Peyer's patch (tissue), 4 donors: ENCODE measurements around the gene RCBTB2. TPM values are rescaled to one million over a fixed set of nuclear protein-coding genes. Genes with fewer than 3 reads are reported as not detected.
"Not testable (repeated sequence)": the region's sequence is repeated elsewhere in the genome, so short reads cannot be mapped to it uniquely, and the experiment has no call there.

Experiments
- DNase-seq, 3 donors: peaks; one replicate each; pipeline ENCODE4 v3.0.0-alpha.2; 2017 to 2019
- H3K27ac ChIP-seq, 4 donors: fragments of 200-600 bp; sonication (generic); one replicate each; pipeline ENCODE4 v1.5.1; 2016 to 2019
- H3K27me3 ChIP-seq, 2 donors: fragments of 200-600 bp; sonication (generic); one replicate each; pipeline ENCODE4 v1.5.1; 2019
- H3K36me3 ChIP-seq, 3 donors: fragments of 200-600 bp; sonication (generic); one replicate each; pipeline ENCODE4 v1.5.1; 2016 to 2019
- H3K4me1 ChIP-seq, 4 donors: fragments of 200-600 bp; sonication (generic); one replicate each; pipeline ENCODE4 v1.5.1; 2016 to 2019
- H3K4me3 ChIP-seq, 4 donors: fragments of 200-600 bp; sonication (generic); 1 replicate in 3 of 4; 2 replicates in 1 of 4; pipeline ENCODE4 v1.5.1; 2016 to 2019; ENCODE audit warnings: mild to moderate bottlenecking in 1 of 4
- H3K9me3 ChIP-seq, 4 donors: fragments of 200-600 bp; sonication (generic); one replicate each; pipeline ENCODE4 v1.5.1; 2016 to 2019; ENCODE audit warnings: mild to moderate bottlenecking in 1 of 4
- CTCF ChIP-seq, 6 experiments: fragments of 450-650 bp in 4 of 6; fragments of 200-600 bp in 2 of 6; sonication (generic) in 1 of 6; IDR thresholded peaks; one replicate each; pipeline ENCODE4 v1.5.1; 2017 to 2019; ENCODE audit warnings: antibody characterized with exemption in 6 of 6, mild to moderate bottlenecking in 3 of 6, moderate library complexity in 1 of 6
- POLR2A ChIP-seq, 2 donors: fragments of 450-650 bp; IDR thresholded peaks; one replicate each; pipeline ENCODE4 v1.5.1; 2017; ENCODE audit warnings: antibody characterized with exemption in 2 of 2, mild to moderate bottlenecking in 2 of 2, moderate library complexity in 2 of 2
- total RNA-seq, 4 donors: library from RNA; depleted of rRNA; stranded (reverse); fragments of >200 nt; gene quantifications; one replicate each; pipeline ENCODE4 v1.1.0, GENCODE V29; 2016

RCBTB2 gene
- 1 to 10 TPM; 3.2 to 6.3 (median 5.2) TPM for total RNA-seq

GRCh38 chr13:48532506-48533499, at the start of gene RCBTB2:
Gene RCBTB2, minus strand, starts transcription at chr13:48533080. Its CDS starts 11,141 bp downstream, at chr13:48521939.
- H3K27ac ChIP-seq = peak within 1 kb of the TSS; percentile 90 to 94 (median 92)
- peak; percentile 61 to 82 for TF ChIP-seq POLR2A (IDR thresholded peaks at IDR 0.05)
- TF ChIP-seq CTCF (IDR thresholded peaks at IDR 0.05) = no peak

GRCh38 chr13:48582084-48582483, 49.2 kb upstream of the RCBTB2 start:
- no peaks in the 10 kb centered on the region for H3K9me3 ChIP-seq
- no peak overlapping the region for H3K4me3 ChIP-seq
- peaks cover 0 to 9% (median 5%) of the 10 kb centered on the region in 4 donors for H3K4me1 ChIP-seq
- TF ChIP-seq POLR2A (IDR thresholded peaks at IDR 0.05) (no peak), CTCF (IDR thresholded peaks at IDR 0.05) (no peak)
- no peaks in the 10 kb centered on the region for H3K36me3 ChIP-seq
- H3K27ac ChIP-seq = no peak overlapping the region
- no peak for DNase-seq
- no peaks in the 10 kb centered on the region for H3K27me3 ChIP-seq

More at GRCh38 chr13:48532506-48533499, at the start of gene RCBTB2:
- H3K4me3 ChIP-seq = peak within 1 kb of the TSS; percentile 61 to 81 (median 72)
- H3K27me3 ChIP-seq = no peaks in the 10 kb centered on the region
- peaks cover 0 to 5% (median 0%) of the 10 kb centered on the region in 4 donors for H3K4me1 ChIP-seq
- H3K36me3 ChIP-seq = no peaks in the 10 kb centered on the region
- DNase-seq = peak; percentile 96 to 99 (median 98)
- H3K9me3 ChIP-seq = no peaks in the 10 kb centered on the region

DNA sequence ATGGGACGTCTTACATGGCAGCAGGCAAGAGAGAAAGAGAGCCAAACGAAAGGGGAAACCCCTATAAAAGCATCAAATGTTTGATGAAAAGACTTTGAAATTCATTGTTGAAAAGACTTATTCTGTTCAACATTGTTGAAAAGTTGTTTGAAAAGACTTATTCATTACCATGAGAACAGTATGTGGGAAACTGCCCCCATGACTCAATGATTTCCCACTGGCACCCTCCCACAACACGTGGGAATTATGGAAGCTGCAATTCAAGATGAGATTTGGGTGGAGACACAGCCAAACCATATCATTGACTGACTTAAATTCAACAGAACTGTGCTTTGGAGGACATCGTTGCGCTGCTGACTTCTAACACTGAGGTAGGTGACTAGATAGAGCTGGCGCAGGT, 48.0 kb upstream of the RCBTB2 start:
- TF ChIP-seq CTCF (IDR thresholded peaks at IDR 0.05) = no peak
- TF ChIP-seq POLR2A (IDR thresholded peaks at IDR 0.05) = no peak
- H3K27me3 ChIP-seq = no peaks in the 10 kb centered on the region
- no peaks in the 10 kb centered on the region for H3K36me3 ChIP-seq
- H3K4me3 ChIP-seq = no peak overlapping the region
- DNase-seq = no peak
- no peak overlapping the region for H3K27ac ChIP-seq
- H3K4me1 ChIP-seq = peaks cover 0 to 9% (median 5%) of the 10 kb centered on the region in 4 donors
- no peaks in the 10 kb centered on the region for H3K9me3 ChIP-seq

GRCh38 chr13:48580185-48580803, 47.4 kb upstream of the RCBTB2 start:
- peaks cover 0 to 9% (median 5%) of the 10 kb centered on the region in 4 donors for H3K4me1 ChIP-seq
- no peak overlapping the region for H3K4me3 ChIP-seq
- DNase-seq = peak in 2 of 3 donors; percentile 78 to 92
- no peaks in the 10 kb centered on the region for H3K9me3 ChIP-seq
- no peaks in the 10 kb centered on the region for H3K27me3 ChIP-seq
- H3K27ac ChIP-seq = no peak overlapping the region
- peak; percentile 52 to 85 (median 80) for TF ChIP-seq CTCF (IDR thresholded peaks at IDR 0.05)
- no peak for TF ChIP-seq POLR2A (IDR thresholded peaks at IDR 0.05)
- no peaks in the 10 kb centered on the region for H3K36me3 ChIP-seq

GRCh38 chr13:48579919-48580180, 47.0 kb upstream of the RCBTB2 start:
- H3K27ac ChIP-seq = peak overlapping the region in 2 of 4 donors; percentile 50 to 53
- H3K27me3 ChIP-seq, DNase-seq, H3K9me3 ChIP-seq, H3K4me3 ChIP-seq, H3K4me1 ChIP-seq, H3K36me3 ChIP-seq: not testable (repeated sequence)
